ENCODE measurements around the gene UBE3D.
"Not testable (repeated sequence)": the region's sequence is repeated elsewhere in the genome, so short reads cannot be mapped to it uniquely, and the experiment has no call there.

The UBE3D gene

GRCh38 chr6:82917346-82918064, 148.1 kb downstream of the UBE3D start:
- no peak for DNase-seq (ENCODE audit: extremely low read depth in 1 of 2, low read depth in 1 of 2)

DNA sequence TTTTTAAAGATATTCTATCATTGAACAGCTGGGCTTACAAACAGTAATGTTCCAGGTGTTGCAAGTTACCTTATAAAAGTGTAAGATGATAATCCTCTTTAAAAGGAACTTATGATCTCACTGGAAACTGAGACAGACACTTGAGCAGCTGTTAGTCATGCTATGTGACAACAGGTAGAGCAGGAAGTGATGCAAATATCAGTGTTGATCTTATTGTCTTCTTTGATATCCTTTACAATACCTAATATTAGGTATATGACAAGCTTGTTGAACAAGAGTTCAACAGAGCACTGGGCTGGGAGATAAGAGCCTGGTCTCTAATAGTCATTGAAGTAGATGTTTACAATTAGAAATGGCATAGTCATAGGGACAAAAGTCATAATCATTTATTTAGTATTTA, 150.0 kb downstream of the UBE3D start:
- no peak for DNase-seq (ENCODE audit: extremely low read depth in 1 of 2, low read depth in 1 of 2)

DNA sequence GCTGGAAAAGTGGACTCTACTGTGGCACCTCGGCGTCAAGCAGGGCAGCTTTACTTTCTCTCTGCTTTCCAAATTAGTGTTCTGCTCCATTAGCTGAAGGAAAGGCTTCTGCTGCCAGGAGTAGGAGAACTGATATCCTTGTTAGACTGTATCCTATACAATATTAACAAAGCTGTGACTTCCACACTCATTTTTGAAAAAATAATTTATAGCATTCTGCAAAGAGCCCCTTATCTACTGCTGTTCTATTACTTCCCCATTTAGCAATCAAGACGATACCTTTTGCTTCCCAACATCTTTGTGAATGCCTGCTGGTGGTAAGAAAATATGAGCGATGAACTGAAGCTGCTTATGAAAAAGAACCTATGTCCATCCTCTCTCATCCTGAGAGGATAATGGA, 151.1 kb downstream of the UBE3D start:
- DNase-seq (ENCODE audit: extremely low read depth in 1 of 2, low read depth in 1 of 2), result no peak

DNA sequence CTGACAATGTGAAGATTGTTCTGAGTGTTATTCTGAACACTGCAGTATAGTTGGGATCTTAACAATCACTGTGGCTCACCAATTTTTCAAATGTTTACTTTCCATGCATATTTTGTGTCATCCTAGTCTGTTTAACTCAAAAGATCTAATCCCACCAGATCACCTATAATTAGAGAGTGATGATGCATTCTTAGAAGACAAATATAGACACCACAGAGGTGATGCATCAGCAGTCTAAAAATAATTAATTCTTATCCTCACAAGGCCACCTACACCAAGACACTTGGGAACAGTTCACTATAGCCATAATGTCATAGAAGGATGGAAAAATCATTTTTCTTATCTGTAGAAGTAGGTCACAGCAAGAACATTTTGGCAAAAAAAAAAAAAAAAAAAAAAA, 154.8 kb downstream of the UBE3D start:
- no peak for DNase-seq (ENCODE audit: extremely low read depth in 1 of 2, low read depth in 1 of 2)

- DNase-seq (ENCODE audit: extremely low read depth in 1 of 2, low read depth in 1 of 2), result no peak
These were observed 155.2 kb downstream of the UBE3D start for GRCh38 chr6:82910395-82910794.

DNA sequence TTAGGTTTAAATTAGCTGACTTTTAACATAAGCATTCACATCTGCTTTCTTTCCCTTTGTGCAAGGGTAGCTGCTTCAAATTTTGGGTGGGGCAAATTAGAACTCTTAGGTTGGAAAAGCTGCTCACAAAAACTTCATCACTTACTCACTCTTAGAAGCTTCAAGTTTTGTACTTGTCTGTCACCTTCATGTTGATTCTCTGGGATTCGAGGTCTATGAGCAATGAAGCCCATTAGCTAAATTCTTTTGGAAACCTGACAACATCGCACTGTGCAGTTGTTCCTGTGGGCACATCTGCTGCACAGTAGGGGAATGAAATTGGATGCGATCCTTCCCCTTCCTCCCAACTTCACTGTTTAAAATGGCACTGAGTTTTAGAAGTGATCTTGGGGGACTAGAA, 156.1 kb downstream of the UBE3D start:
- no peak for DNase-seq (ENCODE audit: extremely low read depth in 1 of 2, low read depth in 1 of 2)

DNA sequence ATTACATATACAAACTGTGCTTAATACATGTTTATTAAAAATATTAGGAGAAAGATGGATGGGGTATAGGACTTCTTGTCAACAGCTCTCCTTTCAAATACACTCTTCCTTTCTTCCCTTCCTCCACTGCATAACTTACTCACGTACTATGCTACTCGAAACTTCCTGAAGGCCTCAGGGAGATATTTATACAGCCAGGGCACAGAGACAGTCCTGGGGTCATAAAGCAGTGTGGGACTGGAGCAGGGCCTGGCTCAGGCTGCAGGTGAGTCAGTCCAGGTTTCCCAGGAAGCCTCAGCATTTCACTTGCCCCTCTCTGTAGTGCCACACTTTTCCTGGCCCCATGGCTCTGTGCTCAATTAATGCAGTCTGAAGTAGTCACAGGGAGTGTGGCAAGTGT, 157.0 kb downstream of the UBE3D start:
- DNase-seq (ENCODE audit: extremely low read depth in 1 of 2, low read depth in 1 of 2), result no peak

DNA sequence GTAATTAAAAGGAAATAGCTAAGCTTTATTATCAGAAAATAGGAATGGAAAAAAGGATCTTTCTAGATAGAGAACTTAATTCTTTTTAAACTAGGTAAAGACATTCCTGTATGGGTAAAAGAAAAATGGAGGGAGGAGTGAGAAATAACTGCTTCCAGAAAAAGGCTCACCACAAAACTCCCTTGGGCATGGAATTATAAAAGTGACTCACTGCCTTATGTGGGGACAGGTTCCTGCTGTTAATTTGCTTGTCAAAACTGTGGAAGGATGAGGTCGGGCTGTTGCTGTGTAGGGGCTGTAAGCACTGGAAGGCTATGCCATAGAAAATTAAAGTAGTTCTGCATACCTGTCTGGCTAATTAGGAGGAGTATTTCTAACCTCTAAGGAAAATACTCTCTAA, 158.7 kb downstream of the UBE3D start:
- DNase-seq (ENCODE audit: extremely low read depth in 1 of 2, low read depth in 1 of 2), result no peak

GRCh38 chr6:82906489-82906888, 159.2 kb downstream of the UBE3D start:
- no peak for DNase-seq (ENCODE audit: extremely low read depth in 1 of 2, low read depth in 1 of 2)

- no peak for DNase-seq (ENCODE audit: extremely low read depth in 1 of 2, low read depth in 1 of 2)
These were observed 160.8 kb downstream of the UBE3D start for GRCh38 chr6:82904860-82905259.

- DNase-seq (ENCODE audit: extremely low read depth in 1 of 2, low read depth in 1 of 2), result no peak
These were observed 161.4 kb downstream of the UBE3D start for GRCh38 chr6:82904257-82904656.

GRCh38 chr6:82902290-82902689, 163.4 kb downstream of the UBE3D start:
- no peak for DNase-seq (ENCODE audit: extremely low read depth in 1 of 2, low read depth in 1 of 2)

GRCh38 chr6:82894653-82895259, 170.9 kb downstream of the UBE3D start:
- no peak for DNase-seq (ENCODE audit: extremely low read depth in 1 of 2, low read depth in 1 of 2)

DNA sequence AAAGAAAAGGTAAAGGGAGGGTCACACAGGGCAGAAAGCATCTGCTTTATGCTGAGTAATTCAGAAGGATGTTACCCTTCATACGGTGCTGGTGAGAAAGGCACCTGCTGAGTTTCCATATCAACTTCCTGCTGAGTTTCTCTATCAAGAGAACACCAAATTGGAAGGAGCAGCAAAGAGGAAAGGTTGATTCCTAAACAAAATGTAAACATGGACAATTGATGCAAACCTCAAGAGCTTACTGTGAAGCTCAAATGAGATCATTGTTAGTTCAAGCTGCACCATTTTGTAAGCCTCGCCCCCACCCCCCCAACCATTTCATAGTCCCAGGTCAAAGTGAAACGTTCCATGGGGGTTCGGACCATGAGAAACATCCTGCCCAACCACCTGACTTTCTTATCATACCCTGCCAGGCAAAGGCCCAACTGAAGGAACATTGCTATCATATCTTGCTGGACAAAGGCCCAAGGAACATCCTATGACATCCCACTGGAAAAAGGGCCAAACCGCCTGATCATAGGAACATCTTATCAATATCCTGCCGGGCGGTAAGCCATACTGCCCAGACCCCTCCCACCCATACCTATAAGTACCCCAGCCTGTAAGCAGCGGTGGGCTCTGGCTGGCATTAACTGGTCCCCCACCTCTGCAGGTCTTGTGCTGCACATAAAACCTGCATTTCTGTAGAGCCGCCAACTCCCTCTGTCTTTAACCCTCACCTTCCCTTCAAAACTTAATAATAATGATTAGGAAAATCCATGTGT, 171.6 kb downstream of the UBE3D start:
- DNase-seq (ENCODE audit: extremely low read depth in 1 of 2, low read depth in 1 of 2), result no peak

- DNase-seq (ENCODE audit: extremely low read depth in 1 of 2, low read depth in 1 of 2), result not testable (repeated sequence)
These were observed 174.1 kb downstream of the UBE3D start for GRCh38 chr6:82891503-82891902.

- no peak for DNase-seq (ENCODE audit: extremely low read depth in 1 of 2, low read depth in 1 of 2)
These were observed 174.6 kb downstream of the UBE3D start for GRCh38 chr6:82891076-82891475.

DNA sequence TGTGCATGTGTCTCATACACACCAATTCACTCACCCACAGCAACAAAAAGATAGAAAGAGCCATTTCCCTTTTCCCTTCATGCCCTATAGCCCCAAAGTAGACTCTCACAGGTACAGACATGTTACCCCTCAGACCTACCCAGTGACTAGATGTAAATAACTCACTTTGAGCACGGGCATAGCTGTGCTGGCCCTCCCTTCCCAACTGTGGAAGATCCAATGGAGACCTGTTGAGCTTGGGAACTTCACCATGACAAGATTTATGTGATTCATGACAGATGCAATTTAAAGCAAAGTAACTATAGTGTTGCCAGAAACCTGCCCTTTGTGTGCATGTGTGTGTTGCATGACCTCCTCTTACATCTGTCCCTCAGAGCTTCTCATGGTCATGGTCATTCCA, 175.4 kb downstream of the UBE3D start:
- DNase-seq (ENCODE audit: extremely low read depth in 1 of 2, low read depth in 1 of 2), result no peak

DNA sequence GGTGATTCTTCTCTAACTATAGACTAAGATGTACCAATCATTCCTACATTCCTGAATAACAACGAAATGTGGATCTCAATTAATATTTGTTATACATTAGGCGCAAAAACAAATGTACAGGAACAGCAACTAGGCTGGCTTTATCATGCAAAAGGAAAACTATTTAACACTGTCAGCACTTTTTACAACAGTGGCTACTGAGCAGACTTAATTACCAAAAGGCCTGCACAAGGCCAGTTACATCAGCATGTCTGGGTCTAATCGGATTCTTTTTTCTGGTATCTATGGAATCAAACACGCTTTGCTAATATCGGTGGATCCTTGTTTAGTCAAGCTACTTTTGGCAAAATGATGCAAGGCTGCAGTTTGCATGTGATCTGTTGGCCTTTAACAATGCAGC, 176.5 kb downstream of the UBE3D start:
- no peak for DNase-seq (ENCODE audit: extremely low read depth in 1 of 2, low read depth in 1 of 2)

GRCh38 chr6:82882363-82883023, 183.1 kb downstream of the UBE3D start:
- DNase-seq (ENCODE audit: extremely low read depth in 1 of 2, low read depth in 1 of 2), result no peak

DNA sequence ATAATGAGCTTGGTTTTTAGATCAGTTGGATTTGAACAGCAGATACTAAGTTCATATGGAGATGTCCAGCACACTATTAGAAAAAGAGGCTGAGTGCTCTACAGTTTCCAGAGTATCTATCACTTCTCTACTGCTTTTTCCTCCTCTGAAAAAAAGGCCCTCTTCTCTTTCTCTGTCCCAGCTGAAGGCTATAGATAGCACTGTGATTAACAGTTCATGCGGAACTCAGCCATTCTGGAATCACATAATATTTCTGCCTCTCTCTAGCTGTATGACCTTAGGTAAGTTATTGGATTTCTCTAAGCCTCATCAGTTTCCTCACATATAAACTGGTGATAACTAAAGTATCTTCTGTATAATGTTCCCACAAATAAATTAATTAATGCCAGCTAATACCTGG, 184.1 kb downstream of the UBE3D start:
- DNase-seq (ENCODE audit: extremely low read depth in 1 of 2, low read depth in 1 of 2), result no peak

- DNase-seq (ENCODE audit: extremely low read depth in 1 of 2, low read depth in 1 of 2), result no peak
These were observed 186.8 kb downstream of the UBE3D start for GRCh38 chr6:82878812-82879211.

All from stimulated activated CD8-positive, alpha-beta memory T cell treated with anti-CD3 and anti-CD28 coated beads, Interleukin-7, amount 100 ng/mL, for 48 hours (primary cell).